NCI-H187 treated with DMSO at 0.1 percent for 48 hours (cell line): ENCODE measurements around the gene EPB41L4B.
"Not testable (repeated sequence)": the region's sequence is repeated elsewhere in the genome, so short reads cannot be mapped to it uniquely, and the experiment has no call there.

Experiments
- DNase-seq: peaks from one replicate; lab custom pipeline; 2025; lab: John Stamatoyannopoulos, UW

The EPB41L4B gene

GRCh38 chr9:109297899-109298298, 23.0 kb downstream of the EPB41L4B start:
- no peak for DNase-seq

- DNase-seq = no peak
Observed at GRCh38 chr9:109295221-109296130, 25.4 kb downstream of the EPB41L4B start.

GRCh38 chr9:109290385-109290784, 30.5 kb downstream of the EPB41L4B start:
- DNase-seq = no peak

GRCh38 chr9:109289931-109290330, 30.9 kb downstream of the EPB41L4B start:
- no peak for DNase-seq

GRCh38 chr9:109289186-109289585, 31.7 kb downstream of the EPB41L4B start:
- no peak for DNase-seq

- no peak for DNase-seq
Observed at GRCh38 chr9:109286981-109287380, 33.9 kb downstream of the EPB41L4B start.

GRCh38 chr9:109286571-109286977, 34.3 kb downstream of the EPB41L4B start:
- no peak for DNase-seq

- not testable (repeated sequence) for DNase-seq
Observed at GRCh38 chr9:109283672-109284071, 37.2 kb downstream of the EPB41L4B start.

- DNase-seq = no peak
Observed at GRCh38 chr9:109283012-109283411, 37.8 kb downstream of the EPB41L4B start.

- no peak for DNase-seq
Observed at GRCh38 chr9:109282302-109282701, 38.6 kb downstream of the EPB41L4B start.

GRCh38 chr9:109281518-109281917, 39.3 kb downstream of the EPB41L4B start:
- DNase-seq = no peak

GRCh38 chr9:109278848-109279247, 42.0 kb downstream of the EPB41L4B start:
- DNase-seq = no peak

- DNase-seq = no peak
Observed at GRCh38 chr9:109278216-109278615, 42.6 kb downstream of the EPB41L4B start.

- DNase-seq = no peak
Observed at GRCh38 chr9:109277451-109277850, 43.4 kb downstream of the EPB41L4B start.

- no peak for DNase-seq
Observed at GRCh38 chr9:109276469-109277440, 44.1 kb downstream of the EPB41L4B start.

GRCh38 chr9:109274884-109275730, 45.8 kb downstream of the EPB41L4B start:
- no peak for DNase-seq

- no peak for DNase-seq
Observed at GRCh38 chr9:109273869-109274268, 47.0 kb downstream of the EPB41L4B start.

GRCh38 chr9:109272745-109273144, 48.1 kb downstream of the EPB41L4B start:
- no peak for DNase-seq

GRCh38 chr9:109272045-109272444, 48.8 kb downstream of the EPB41L4B start:
- DNase-seq = no peak

- peak; percentile 58 for DNase-seq
Observed at GRCh38 chr9:109270971-109271925, 49.6 kb downstream of the EPB41L4B start.
